ENCODE measurements around the gene CD81.

GRCh38 chr11:2425506-2425905 is 48.4 kb downstream of the CD81 start:
- no peak for TF ChIP-seq POLR2AphosphoS5 (IDR thresholded peaks at IDR 0.05)
- TF ChIP-seq, protein P1, sequence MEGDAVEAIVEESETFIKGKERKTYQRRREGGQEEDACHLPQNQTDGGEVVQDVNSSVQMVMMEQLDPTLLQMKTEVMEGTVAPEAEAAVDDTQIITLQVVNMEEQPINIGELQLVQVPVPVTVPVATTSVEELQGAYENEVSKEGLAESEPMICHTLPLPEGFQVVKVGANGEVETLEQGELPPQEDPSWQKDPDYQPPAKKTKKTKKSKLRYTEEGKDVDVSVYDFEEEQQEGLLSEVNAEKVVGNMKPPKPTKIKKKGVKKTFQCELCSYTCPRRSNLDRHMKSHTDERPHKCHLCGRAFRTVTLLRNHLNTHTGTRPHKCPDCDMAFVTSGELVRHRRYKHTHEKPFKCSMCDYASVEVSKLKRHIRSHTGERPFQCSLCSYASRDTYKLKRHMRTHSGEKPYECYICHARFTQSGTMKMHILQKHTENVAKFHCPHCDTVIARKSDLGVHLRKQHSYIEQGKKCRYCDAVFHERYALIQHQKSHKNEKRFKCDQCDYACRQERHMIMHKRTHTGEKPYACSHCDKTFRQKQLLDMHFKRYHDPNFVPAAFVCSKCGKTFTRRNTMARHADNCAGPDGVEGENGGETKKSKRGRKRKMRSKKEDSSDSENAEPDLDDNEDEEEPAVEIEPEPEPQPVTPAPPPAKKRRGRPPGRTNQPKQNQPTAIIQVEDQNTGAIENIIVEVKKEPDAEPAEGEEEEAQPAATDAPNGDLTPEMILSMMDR (IDR thresholded peaks at IDR 0.05), result no peak

Measured in suprapubic skin (tissue), 3 donors.